H9 (cell line): ENCODE results near the gene ROBO1. TPM values are rescaled to one million over a fixed set of nuclear protein-coding genes. Genes with fewer than 3 reads are reported as not detected.
A peak's percentile ranks its signal among the peaks of the same experiment; 100 is the strongest.

Experiments
- DNase-seq: peaks from one replicate; pipeline ENCODE4 v3.0.0-alpha.2; 2017
- H2AFZ ChIP-seq: one replicate; pipeline ENCODE4 v1.6.1; 2013; ENCODE audit warnings: mild to moderate bottlenecking, low read length, control low read depth, moderate library complexity
- H2AK5ac ChIP-seq: 2 replicates; pipeline ENCODE4 v1.6.1; 2013; ENCODE audit warnings: low read length, control low read depth, mixed read lengths; ENCODE audit not compliant: insufficient read length
- H2BK120ac ChIP-seq: one replicate; pipeline ENCODE4 v1.6.1; 2013; ENCODE audit warnings: low read depth, mild to moderate bottlenecking, low read length, control low read depth, inconsistent platforms; ENCODE audit not compliant: poor library complexity, severe bottlenecking
- H2BK12ac ChIP-seq: 2 replicates; pipeline ENCODE4 v1.6.1; 2013; ENCODE audit warnings: low read length, control low read depth, mixed read lengths, low read depth; ENCODE audit not compliant: insufficient read length
- H2BK15ac ChIP-seq: 2 replicates; pipeline ENCODE4 v1.6.1; 2013; ENCODE audit warnings: low read depth, low read length, control low read depth
- H2BK20ac ChIP-seq: one replicate; pipeline ENCODE4 v1.6.1; 2013; ENCODE audit warnings: low read depth, mild to moderate bottlenecking, low read length, control low read depth, inconsistent platforms; ENCODE audit not compliant: poor library complexity, severe bottlenecking
- H2BK5ac ChIP-seq: 2 replicates; pipeline ENCODE4 v1.6.1; 2013; ENCODE audit warnings: low read length, control low read depth, mixed read lengths; ENCODE audit not compliant: insufficient read length
- H3K14ac ChIP-seq: 2 replicates; pipeline ENCODE4 v1.6.1; 2013; ENCODE audit warnings: low read length, control low read depth; ENCODE audit not compliant: insufficient read depth
- H3K18ac ChIP-seq: 2 replicates; pipeline ENCODE4 v1.6.1; 2013; ENCODE audit warnings: low read depth, mild to moderate bottlenecking, mixed read lengths, low read length, control low read depth; ENCODE audit not compliant: insufficient read length
- H3K23ac ChIP-seq: 2 replicates; pipeline ENCODE4 v1.6.1; 2013; ENCODE audit warnings: low read length, control low read depth, mixed read lengths, low read depth; ENCODE audit not compliant: insufficient read length
- H3K23me2 ChIP-seq: 2 replicates; pipeline ENCODE4 v1.6.1; 2013; ENCODE audit warnings: low read depth, mild to moderate bottlenecking, mixed read lengths, low read length, control low read depth; ENCODE audit not compliant: insufficient read length, poor library complexity, severe bottlenecking
- H3K27ac ChIP-seq: 2 replicates; pipeline ENCODE4 v1.5.1; 2013; ENCODE audit warnings: low read length, control low read depth, mixed read lengths, low read depth; ENCODE audit not compliant: insufficient read length
- H3K27me3 ChIP-seq: 2 replicates; pipeline ENCODE4 v1.6.1; 2013; ENCODE audit warnings: low read length, control low read depth, inconsistent platforms; ENCODE audit not compliant: insufficient read depth
- H3K4ac ChIP-seq: 2 replicates; pipeline ENCODE4 v1.6.1; 2013; ENCODE audit warnings: low read depth, mild to moderate bottlenecking, control low read depth, inconsistent platforms, low read length, moderate library complexity
- H3K4me1 ChIP-seq: 2 replicates; pipeline ENCODE4 v1.6.1; 2013; ENCODE audit warnings: low read length, control low read depth, inconsistent platforms; ENCODE audit not compliant: insufficient read depth
- H3K4me2 ChIP-seq: 2 replicates; pipeline ENCODE4 v1.6.1; 2013; ENCODE audit warnings: low read length, control low read depth, mixed read lengths; ENCODE audit not compliant: insufficient read length, insufficient read depth
- H3K56ac ChIP-seq: 2 replicates; pipeline ENCODE4 v1.6.1; 2013; ENCODE audit warnings: low read depth, mild to moderate bottlenecking, mixed read lengths, low read length, control low read depth; ENCODE audit not compliant: insufficient read length
- H3K79me1 ChIP-seq: 2 replicates; pipeline ENCODE4 v1.6.1; 2013; ENCODE audit warnings: low read depth, mild to moderate bottlenecking, moderate library complexity, low read length, control low read depth, inconsistent platforms; ENCODE audit not compliant: insufficient read depth, poor library complexity, severe bottlenecking
- H3K79me2 ChIP-seq: 2 replicates; pipeline ENCODE4 v1.6.1; 2013; ENCODE audit warnings: low read length, control low read depth, inconsistent platforms; ENCODE audit not compliant: insufficient read depth
- H3K9ac ChIP-seq: 2 replicates; pipeline ENCODE4 v1.6.1; 2013; ENCODE audit warnings: low read length, control low read depth, mixed read lengths; ENCODE audit not compliant: insufficient read length; ENCODE audit errors: extremely low read depth
- H3K9me3 ChIP-seq: one replicate; pipeline ENCODE4 v1.6.1; 2013; ENCODE audit warnings: low read depth, low read length, inconsistent platforms; ENCODE audit not compliant: control insufficient read depth
- H3T11ph ChIP-seq: one replicate; pipeline ENCODE4 v1.6.1; 2013; ENCODE audit warnings: mild to moderate bottlenecking, low read length, control low read depth, inconsistent platforms
- H4K20me1 ChIP-seq: one replicate; pipeline ENCODE4 v1.6.1; 2013; ENCODE audit not compliant: control insufficient read depth, insufficient read length, insufficient read depth
- H4K5ac ChIP-seq: 2 replicates; pipeline ENCODE4 v1.6.1; 2013; ENCODE audit warnings: low read depth, mild to moderate bottlenecking, mixed read lengths, low read length, control low read depth; ENCODE audit not compliant: insufficient read length
- H4K8ac ChIP-seq: replicated peaks from 2 replicates; pipeline ENCODE4 v1.6.1; 2013; ENCODE audit warnings: low read length, control low read depth, mixed read lengths, low read depth; ENCODE audit not compliant: insufficient read length
- H4K91ac ChIP-seq: 2 replicates; pipeline ENCODE4 v1.6.1; 2013; ENCODE audit warnings: low read depth, mild to moderate bottlenecking, moderate library complexity, mixed read lengths, low read length, control low read depth; ENCODE audit not compliant: insufficient read length
- H3K27ac Mint-ChIP-seq, 3 experiments: 2 replicates in 2 of 3; 3 replicates in 1 of 3; pipeline ENCODE4 v1.8.0; 2020 to 2021; ENCODE audit warnings: mixed read lengths in 3 of 3, mild to moderate bottlenecking in 1 of 3, moderate library complexity in 1 of 3
- H3K27me3 Mint-ChIP-seq: 2 replicates; pipeline ENCODE4 v1.8.0; 2021; ENCODE audit warnings: low read depth, mild to moderate bottlenecking, moderate library complexity, mixed read lengths
- H3K36me3 Mint-ChIP-seq, 3 experiments: 2 replicates in 2 of 3; 3 replicates in 1 of 3; pipeline ENCODE4 v1.8.0; 2020 to 2021; ENCODE audit warnings: low read depth in 3 of 3, mixed read lengths in 3 of 3; ENCODE audit not compliant: insufficient read depth in 1 of 3
- H3K4me1 Mint-ChIP-seq, 2 experiments: 2 replicates each; pipeline ENCODE4 v1.8.0; 2020; ENCODE audit warnings: mixed read lengths in 2 of 2
- H3K4me3 Mint-ChIP-seq, 2 experiments: 2 replicates in 1 of 2; 3 replicates in 1 of 2; pipeline ENCODE4 v1.8.0; 2020 to 2021; ENCODE audit warnings: mild to moderate bottlenecking in 2 of 2, mixed read lengths in 2 of 2, moderate library complexity in 1 of 2
- H3K9me3 Mint-ChIP-seq, 2 experiments: 2 replicates in 1 of 2; 3 replicates in 1 of 2; pipeline ENCODE4 v1.8.0; 2020; ENCODE audit warnings: mild to moderate bottlenecking in 2 of 2, mixed read lengths in 2 of 2, moderate library complexity in 1 of 2
- CTCF ChIP-seq: fragments of 200-600 bp; sonication (generic); conservative IDR thresholded peaks from 3 replicates; pipeline ENCODE4 v1.8.0; 2021; ENCODE audit warnings: antibody characterized with exemption, mild to moderate bottlenecking
- WGBS: extraction: QIAGEN DNeasy Blood & Tissue Kit; methylation state at CpG from one replicate; pipeline ENCODE4 v1.1.7; 2013; ENCODE audit warnings: missing lambda C conversion rate, low lambda C conversion rate, mixed read lengths; ENCODE audit not compliant: insufficient read length; ENCODE audit errors: extremely low coverage; 5-methylcytosine and 5-hydroxymethylcytosine counted together
- total RNA-seq: library from RNA; stranded (reverse); gene quantifications from 2 replicates; pipeline ENCODE4 v1.2.1, GENCODE V29; 2021

Gene ROBO1
- total RNA-seq, 1 experiment from 2014 or later, result 62.7 TPM

GRCh38 chr3:79199966-79200365 is 567.8 kb downstream of the ROBO1 start:
- no peak overlapping the region for H4K8ac ChIP-seq
- H2AK5ac ChIP-seq, result no peak overlapping the region
- no peaks in the 10 kb centered on the region for H3K79me1 ChIP-seq
- peaks cover 5% of the 10 kb centered on the region; the same call in 1 of the 2 replicates for H3K4me1 ChIP-seq
- no peak overlapping the region for H3K27ac ChIP-seq
- H4K5ac ChIP-seq, result no peak overlapping the region
- Mint-ChIP-seq H3K4me1 (peaks cover 42 to 47% of the 10 kb centered on the region in 2 experiments), H3K27ac (peak overlapping the region in 2 of 3 experiments; percentile 46 to 53; a peak in 4 of 7 replicates), H3K9me3 (peaks cover 22 to 25% of the 10 kb centered on the region in 2 experiments), H3K4me3 (no peak overlapping the region), H3K36me3 (peaks cover 17 to 21% (median 19%) of the 10 kb centered on the region in 3 experiments), H3K27me3 (peaks cover 1% of the 10 kb centered on the region; the same call in 1 of the 2 replicates)
- H3K4ac ChIP-seq, result no peak overlapping the region
- H3K4me2 ChIP-seq, result no peak overlapping the region
- H2BK12ac ChIP-seq, result no peak overlapping the region
- no peaks in the 10 kb centered on the region for H3K23me2 ChIP-seq
- H4K20me1 ChIP-seq, result no peaks in the 10 kb centered on the region
- DNase-seq, result no peak
- no CpG with 5 or more reads among the region's 1 CpG for WGBS
- H3K9me3 ChIP-seq, result no peaks in the 10 kb centered on the region
- H4K91ac ChIP-seq, result no peak overlapping the region
- no peak overlapping the region for H2BK15ac ChIP-seq
- no peak overlapping the region for H2AFZ ChIP-seq
- no peak overlapping the region for H3K23ac ChIP-seq
- H3K18ac ChIP-seq, result no peak overlapping the region
- no peak overlapping the region for H3K14ac ChIP-seq
- H3K9ac ChIP-seq, result no peak overlapping the region
- H2BK120ac ChIP-seq, result no peak overlapping the region
- TF ChIP-seq CTCF, result no peak
- H3T11ph ChIP-seq, result no peak overlapping the region
- H3K27me3 ChIP-seq, result no peaks in the 10 kb centered on the region
- H2BK5ac ChIP-seq, result no peak overlapping the region
- no peak overlapping the region for H3K56ac ChIP-seq
- no peaks in the 10 kb centered on the region for H3K79me2 ChIP-seq
- H2BK20ac ChIP-seq, result no peak overlapping the region
